ENCODE data around the gene PRICKLE2.

PRICKLE2 gene

DNA sequence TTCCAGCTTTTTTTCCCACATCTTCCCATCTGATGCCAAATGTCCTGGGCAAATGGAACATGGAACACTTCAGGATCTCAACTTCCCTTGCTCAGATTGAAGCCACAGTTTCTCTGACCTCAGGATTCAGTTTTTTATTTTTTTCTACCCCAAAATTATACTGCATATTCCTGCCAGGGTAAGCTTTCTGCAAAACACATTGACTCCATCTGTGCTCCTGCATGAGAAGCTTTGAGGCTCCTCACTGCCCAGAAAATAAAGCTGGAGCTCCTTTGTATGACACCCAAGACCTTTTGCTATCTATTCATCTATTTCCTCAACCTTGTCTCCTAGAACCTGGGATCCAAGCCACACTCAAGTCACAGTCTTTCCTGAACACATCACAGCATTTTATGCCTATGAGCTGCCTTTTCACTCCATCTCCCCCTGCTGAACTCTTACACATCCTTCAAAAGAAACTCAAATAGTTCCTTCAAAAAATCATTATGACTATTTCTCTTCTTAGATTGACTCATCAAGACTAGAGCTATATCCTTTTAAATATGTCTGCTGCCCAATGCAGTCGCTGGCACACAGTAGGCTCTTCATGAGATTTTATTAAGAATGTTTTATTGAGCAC, 144.5 kb downstream of the PRICKLE2 start:
- no peak for DNase-seq (ENCODE audit: extremely low read depth in 1 of 2, low read depth in 1 of 2)

DNA sequence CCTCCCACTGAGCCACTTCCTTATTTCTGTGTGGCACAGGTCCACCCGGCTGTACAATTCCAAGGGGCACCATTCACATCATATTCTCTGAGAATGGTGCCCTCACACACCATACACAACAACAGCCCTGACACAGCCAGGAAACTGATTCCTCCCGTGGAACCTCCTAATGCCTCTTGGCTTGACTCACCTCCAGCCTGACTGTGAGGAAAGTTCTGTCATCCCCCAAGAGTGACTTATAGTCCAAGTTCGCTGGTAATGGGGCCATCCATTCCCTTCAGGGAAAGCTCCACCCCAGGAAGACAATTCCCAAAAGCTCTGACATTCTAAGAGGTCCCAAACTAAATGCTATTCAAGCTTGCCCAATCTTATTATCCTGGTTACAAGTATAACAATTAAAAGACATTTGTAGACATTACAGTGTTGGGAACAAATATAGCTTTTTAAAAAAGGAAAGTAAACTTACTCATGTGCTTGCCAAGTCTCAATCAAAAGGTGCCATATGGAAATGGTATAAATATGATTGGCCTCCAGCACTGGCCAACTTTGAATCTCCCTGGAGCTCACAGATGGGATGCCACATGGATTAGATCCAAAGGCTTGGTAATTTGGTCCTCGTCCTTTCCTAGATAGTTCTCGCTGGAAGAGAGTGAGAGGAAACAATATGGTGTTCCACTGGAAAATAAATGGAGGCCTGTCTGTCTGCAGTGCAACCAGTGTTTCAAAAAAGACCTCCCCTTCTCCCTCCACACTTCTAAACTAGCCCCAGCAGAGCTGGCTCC, 145.7 kb downstream of the PRICKLE2 start:
- DNase-seq (ENCODE audit: extremely low read depth in 1 of 2, low read depth in 1 of 2), result no peak

DNA sequence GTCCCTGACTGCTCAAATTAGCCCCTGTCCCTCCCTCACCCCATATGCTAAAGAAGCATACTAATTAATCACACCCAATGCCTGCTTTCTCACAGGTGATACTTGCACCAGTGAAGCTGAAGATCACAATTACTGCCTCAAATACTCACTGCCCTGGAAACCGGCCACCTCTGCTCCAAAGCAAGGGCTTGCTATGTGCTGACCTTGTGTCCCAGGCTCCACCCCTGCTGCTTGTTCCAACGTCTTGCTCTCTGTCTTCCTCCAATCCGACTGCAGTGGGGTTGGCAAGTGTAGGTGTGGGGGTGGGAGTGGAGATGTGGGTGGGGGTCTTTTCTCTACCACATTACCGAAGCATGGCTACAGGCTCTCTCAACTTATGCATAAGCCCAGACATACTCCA, 146.3 kb downstream of the PRICKLE2 start:
- DNase-seq (ENCODE audit: extremely low read depth in 1 of 2, low read depth in 1 of 2), result no peak

DNA sequence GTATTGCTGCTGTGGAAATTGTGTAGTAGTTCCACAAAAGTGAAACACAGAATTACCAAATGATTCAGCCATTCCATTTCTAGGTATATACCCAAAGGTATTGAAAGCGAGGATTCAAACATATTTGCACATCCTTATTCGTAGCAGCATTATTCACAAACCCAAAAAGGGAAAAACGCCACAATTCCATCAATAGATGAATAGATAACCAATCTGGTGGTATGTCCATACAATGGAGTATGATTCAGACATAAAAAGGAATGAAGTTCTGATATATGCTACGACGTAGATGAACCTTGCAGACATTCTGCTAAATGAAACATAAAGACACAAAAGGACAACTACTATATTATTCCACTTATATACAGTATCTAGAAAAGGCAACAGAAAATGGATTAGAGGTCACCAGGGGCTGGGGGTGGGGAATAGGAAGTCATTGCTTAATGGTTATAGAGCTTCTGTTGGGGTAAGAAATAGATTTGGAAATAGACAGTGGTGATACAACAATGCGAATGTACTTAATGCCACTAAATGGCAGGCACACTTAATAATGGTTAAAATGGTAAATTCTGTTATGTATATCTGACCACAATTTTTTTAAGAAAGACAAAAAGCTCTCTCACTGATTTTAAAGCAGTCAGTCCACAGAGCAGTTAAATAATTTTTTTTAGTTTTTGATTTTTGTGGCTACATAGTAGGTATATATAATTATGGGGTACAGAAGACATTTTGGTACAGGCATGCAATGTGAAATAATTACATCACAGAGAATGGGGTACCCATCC, 150.2 kb downstream of the PRICKLE2 start:
- DNase-seq (ENCODE audit: extremely low read depth in 1 of 2, low read depth in 1 of 2), result no peak

DNA sequence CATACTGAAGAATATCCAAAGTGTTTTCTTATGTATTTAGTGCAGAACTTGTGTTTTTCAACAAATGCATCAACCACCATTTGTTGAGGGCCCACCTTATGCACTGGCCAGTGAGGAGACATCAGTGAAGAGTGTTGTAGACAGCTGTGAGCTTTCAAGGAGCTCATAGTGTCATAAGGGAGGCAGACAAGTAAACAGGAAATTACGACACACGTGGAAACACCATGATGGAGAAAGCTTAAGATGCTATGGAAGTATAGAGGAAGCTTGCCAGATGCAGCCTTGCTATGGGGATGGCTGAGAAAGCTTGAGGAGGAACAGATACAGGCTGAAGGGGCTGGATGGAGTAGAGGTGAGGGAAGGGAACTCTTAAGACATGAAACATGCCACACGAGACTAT, 151.2 kb downstream of the PRICKLE2 start:
- no peak for DNase-seq (ENCODE audit: extremely low read depth in 1 of 2, low read depth in 1 of 2)

DNA sequence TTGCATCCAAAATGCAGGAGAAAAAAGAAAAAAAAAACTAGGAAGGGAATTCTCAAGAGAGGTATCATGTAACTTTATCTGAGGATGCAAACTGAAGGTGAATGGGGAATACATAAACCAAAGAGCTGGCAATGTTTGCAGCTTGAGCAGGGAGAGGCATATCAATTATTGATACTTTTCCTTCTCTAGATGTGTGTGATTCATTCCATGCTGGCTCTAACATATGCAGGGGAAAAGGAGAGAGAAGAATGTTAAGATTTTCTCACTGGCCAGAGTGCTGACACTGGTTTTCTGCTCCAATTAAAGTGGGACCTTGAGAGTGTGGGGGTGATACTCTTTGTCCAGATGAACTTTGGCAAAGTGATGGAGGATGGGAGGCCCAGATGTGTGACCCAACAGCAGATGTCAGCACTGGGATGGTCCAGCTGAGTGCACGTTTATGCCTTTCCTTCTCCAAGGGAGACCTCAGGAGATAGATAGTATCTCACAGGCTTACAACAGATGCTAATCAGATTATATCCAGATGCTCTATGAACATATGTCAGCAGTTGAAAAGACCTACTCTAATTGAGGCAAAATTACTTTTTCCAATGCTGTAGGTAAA, 152.0 kb downstream of the PRICKLE2 start:
- DNase-seq (ENCODE audit: extremely low read depth in 1 of 2, low read depth in 1 of 2), result no peak

DNA sequence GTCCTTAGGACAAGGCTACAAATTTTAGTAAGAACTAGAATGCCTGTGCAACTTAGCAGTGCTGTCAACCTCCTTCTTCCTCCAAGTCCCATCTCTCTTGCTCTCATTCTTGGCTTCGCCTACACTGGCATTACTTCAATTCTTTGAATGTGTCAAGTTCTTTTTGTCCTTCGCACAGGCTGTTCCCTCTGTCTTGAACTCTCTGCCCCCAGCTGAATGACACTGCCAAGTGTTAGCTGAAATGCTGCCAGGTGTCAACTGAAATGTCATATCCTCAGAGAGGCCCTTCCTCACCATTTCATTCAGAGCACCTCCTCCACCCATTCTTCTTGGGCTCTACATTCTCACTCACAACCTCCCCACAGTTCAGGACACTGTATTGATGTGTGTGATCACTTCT, 153.1 kb downstream of the PRICKLE2 start:
- no peak for DNase-seq (ENCODE audit: extremely low read depth in 1 of 2, low read depth in 1 of 2)

DNA sequence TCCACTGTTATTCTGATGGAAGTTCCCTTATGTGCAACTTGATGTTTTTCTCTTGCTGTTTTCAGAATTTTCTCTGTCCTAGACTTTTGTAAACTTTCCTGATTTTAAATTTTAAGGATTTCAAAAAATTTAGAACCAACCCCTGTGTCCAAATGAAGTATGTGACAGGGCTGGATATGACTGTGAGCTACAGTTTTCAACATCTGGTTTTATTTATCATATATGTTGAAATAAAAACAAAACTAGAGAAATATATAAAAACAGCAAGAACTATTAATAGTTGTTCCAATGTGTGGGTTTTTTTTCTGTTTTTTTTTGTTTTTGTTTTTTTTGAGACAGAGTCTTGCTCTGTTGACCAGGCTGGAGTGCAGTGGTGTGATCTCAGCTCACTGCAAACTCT, 154.6 kb downstream of the PRICKLE2 start:
- DNase-seq (ENCODE audit: extremely low read depth in 1 of 2, low read depth in 1 of 2), result no peak

DNA sequence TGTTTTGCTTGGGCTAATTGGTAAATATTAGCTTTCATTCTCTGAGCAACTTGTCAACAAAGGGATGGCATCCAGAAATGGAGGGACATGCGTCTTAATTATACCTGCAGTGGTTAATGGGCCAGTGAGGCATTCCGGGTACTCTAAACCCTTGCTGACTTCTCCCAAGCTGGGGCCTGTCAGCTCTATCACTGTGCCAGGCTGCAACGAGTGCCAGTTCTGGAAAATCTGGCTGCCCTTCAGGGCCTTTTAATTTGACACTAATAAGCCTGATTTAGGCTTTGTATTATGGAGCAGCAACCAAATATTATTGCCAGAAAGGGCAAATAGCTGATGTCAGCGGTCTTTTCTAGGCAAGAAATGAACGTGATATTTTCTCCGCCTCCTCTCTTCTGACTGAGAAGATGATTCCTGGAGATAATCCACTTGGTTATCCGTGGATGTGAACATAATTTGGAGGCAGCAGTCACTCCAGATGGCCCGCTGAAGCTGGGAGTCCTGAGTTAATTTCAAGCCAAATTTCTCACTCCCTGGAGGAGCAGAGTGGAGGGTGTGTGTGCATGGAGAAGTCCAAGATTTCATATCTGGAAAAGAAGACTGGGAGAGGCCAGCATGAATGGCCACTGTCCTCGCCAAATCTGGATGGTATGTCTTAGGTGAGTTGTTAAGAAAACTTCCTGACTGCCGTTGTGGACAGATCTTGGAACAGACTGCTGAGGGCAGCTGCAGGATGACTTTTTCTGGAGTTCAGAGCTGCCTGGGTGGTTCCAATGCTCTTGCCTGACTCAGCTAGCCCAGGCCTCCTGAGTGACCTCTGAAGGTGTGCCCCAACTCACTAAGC, 157.5 kb downstream of the PRICKLE2 start:
- no peak for DNase-seq (ENCODE audit: extremely low read depth in 1 of 2, low read depth in 1 of 2)

DNA sequence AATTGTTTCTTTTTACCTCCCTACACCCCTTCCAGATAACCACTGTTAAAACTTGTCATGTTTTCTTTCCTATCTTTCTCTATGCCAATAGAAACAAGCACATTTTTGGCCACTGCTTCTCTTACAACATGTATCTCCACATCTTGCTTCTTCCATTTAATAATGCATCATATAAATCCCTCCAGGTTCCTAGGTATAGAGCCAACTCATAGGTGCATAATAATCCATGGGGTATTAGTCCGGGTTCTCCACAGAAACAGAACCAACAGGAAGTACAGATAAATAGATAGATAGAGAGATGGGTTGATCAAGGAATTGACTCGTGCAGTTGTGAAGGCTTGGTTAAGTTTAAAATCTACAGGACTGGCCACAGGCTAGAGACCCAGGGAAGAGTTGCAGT, 160.5 kb downstream of the PRICKLE2 start:
- DNase-seq (ENCODE audit: extremely low read depth in 1 of 2, low read depth in 1 of 2), result no peak

DNA sequence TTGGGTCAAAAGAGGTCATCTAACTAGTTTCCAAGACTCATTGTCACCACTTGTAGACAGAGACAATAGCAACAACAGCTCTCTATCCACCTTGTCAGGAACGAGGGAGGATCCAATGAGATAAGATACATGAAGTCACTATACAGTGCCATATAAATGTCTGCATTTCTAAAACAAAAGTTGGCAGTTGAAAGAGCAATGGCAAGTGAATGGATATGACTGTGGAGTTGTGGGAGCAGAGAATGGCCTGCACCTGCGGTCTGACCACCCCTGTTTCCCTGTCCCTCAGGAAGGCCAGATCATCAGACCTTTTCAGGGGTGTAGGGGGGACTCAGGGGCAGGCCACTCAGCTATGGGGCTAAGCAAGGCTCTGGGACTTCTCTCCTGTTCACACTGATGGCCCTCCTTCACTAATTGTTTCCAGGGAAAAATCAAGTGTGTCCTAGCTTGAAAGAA, 161.3 kb downstream of the PRICKLE2 start:
- DNase-seq (ENCODE audit: extremely low read depth in 1 of 2, low read depth in 1 of 2), result no peak

DNA sequence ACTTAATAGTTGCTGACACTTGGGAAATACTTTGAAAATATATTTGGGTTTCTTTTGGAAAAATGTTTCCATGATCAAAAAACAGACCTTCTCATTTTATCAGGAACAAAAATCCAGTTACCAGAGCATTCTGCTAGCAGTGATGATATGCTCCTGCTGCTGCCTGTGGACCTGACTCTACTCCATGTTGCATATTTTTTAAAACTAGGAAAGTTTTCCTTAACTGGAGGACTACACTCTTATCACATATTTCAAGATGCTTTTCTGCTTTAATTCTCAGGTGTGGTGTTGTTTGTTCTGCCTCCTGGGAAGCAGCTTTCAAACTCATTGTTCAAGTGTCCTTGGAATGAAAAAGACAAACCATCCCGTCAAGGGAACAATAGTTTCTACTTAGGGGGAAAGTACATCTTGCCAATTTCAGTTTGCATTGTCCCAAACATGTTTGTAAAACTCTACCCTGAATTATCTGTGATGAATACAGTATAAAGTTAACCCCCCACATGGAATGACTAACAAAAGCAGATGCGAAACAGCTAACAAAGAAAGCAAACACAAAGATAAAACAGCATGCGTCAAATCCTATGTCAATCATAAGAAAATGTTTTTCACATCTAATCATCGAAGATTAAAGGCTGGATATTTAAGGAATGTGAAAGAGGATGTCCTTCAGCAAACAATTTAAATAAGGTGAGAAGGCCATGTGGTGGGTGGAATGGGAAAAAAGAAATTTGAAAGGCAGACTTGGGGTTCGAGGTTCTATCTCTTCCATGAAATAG, 161.9 kb downstream of the PRICKLE2 start:
- DNase-seq (ENCODE audit: extremely low read depth in 1 of 2, low read depth in 1 of 2), result no peak

DNA sequence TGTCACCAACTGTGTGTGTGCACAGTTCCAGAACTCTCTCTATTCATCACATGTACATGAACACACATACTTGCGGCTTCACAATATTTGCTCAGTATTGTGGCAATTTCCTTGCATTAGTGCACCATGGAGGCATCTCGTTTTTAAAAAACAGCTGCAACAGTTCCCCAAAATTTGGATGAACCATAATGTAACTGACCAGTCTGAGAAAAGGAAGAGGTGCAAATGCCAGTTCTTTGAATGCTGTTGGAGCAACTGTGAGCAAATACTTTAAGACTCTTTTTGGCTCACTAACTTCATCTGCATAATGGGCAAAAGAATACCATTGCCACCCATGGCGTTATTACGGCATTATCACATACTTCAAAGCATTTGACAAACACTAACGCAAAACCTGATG, 163.6 kb downstream of the PRICKLE2 start:
- no peak for DNase-seq (ENCODE audit: extremely low read depth in 1 of 2, low read depth in 1 of 2)

DNA sequence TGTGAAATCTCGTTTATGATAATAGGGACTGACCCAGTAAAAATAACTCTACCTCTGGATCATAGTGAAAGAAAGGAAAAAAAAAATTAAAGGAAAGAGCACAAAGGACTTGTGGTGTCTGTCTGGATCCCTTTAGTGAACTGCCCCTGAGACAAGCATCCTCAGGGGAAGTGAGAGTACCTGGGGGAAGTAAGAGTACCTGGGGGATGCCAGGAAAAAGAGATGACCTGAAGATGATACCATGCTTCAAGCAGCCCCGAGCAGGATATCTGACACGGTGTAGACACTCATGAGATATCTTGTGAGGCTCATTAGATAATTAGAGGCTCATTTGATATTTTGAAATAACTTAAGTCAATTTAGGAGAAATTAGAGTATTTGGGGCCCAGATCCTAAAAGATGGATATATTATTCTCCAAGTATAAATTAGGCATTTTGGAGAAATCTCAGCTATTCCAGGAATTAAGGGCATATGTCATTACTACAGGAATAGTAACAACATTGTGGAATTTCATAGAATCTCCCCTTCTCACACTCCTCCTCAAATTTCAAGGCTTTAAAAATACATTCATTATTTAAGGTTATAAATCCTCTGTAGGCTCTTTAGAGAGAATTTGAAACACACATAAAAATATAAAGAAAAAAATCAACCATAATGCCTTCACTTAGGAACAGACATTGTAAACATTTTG, 165.6 kb downstream of the PRICKLE2 start:
- DNase-seq (ENCODE audit: extremely low read depth in 1 of 2, low read depth in 1 of 2), result no peak

DNA sequence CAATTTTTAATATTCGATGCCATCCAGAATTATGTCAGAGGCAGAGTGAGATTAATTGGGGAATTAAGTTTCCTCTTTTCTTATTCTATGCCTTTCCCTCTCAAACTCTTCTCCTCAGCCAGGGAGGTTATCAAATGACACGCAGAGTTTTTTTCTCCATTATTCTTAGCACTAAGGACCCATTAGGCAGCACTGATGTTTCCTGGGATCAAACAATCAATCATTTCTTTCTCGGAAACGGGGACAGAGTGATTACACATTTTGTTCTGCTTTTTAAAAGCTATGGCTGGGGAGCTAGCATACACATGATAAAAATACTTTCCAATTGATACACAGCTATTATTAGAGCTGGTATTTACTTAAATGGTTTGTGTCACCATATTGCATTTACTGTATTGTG, 166.7 kb downstream of the PRICKLE2 start:
- DNase-seq (ENCODE audit: extremely low read depth in 1 of 2, low read depth in 1 of 2), result no peak

DNA sequence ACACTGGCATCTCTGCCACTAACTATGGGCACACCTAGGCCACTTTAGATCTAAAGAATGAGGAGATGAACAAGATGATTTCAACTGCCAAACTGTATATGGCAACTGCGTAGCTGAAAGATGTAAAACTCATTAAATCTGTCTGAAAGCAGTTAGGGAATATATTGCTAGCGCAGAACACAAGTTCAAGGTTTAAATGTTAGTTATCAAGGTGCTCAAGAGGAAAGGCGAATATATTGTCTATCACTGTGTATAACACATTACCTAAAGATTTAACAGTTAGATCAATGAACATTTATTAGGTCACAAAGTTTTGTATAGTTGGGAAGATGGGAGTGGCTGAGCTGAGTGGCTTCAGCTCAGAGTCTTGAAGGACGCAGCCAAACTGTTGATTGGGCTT, 168.0 kb downstream of the PRICKLE2 start:
- no peak for DNase-seq (ENCODE audit: extremely low read depth in 1 of 2, low read depth in 1 of 2)

DNA sequence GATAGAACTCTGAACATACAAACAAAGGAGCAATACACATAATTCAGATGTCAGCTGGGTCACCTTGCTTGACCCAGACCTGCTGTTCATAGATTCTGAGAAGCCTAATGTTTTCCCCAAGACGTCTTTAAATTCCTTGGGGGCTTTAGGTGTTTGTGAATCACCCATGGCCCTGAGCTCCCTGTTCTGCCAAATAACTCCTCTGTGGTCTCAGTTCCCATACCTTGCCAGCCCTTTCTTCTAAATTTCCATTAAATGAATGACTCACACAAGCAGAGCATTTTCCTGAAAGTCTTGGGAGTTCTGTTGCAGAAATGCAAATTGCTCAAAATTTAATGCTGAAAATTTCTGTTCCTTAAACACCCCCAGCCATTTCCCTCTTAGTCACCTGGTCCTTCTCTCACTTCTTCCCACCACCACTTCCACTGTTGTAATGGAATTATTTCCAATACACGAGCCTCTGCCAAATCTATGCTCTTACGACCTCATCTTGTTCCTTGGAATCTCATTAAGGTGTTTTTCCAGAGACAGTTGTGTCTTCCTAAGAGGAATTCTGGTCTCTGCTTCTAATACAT, 168.6 kb downstream of the PRICKLE2 start:
- DNase-seq (ENCODE audit: extremely low read depth in 1 of 2, low read depth in 1 of 2), result no peak

DNA sequence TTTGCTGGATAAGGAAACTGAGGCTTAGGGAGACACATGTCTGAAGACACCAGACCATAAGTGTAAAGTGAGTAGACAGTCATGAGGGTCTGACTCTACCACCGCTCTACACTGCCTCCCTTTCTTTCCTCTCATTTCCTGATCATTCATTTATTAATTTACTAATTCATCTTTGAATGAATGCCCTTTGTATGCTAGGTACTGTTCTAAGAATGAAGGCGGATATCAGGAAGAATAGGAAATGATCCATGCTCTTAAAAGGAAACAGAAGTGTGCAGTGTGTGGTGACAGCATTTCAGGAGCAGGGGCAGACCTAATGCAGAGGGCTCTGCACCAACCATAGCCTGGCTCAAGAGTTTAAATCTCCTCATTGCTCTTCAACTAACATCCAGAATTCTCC, 170.2 kb downstream of the PRICKLE2 start:
- DNase-seq (ENCODE audit: extremely low read depth in 1 of 2, low read depth in 1 of 2), result no peak

DNA sequence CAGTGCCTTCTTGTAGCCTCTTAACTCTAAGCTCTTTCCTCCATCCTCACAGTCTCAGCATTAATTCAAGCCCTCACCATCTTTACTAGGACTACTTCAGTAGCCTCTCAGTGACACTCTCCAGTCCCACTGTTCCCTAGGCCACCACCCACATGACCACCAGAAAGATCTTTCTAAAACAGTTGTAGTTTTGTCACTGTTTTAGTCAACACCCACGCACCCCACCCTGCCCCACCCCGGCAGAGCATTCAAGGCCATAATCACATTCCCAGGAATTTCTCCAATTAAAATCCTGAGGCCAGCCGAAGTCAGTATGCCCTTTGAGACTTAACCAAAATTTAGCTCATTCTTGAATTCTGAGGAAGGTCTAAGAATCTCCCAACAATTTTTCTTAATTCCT, 170.8 kb downstream of the PRICKLE2 start:
- DNase-seq (ENCODE audit: extremely low read depth in 1 of 2, low read depth in 1 of 2), result no peak
